ENCODE data around the gene SLC23A2.

Gene SLC23A2

GRCh38 chr20:4821590-4821989, 179.7 kb downstream of the SLC23A2 start:
- Histone ChIP-seq H3K9me3 (ENCODE audit: control insufficient read depth, insufficient read depth, low read depth, low read length) (no peaks in the 10 kb centered on the region), H3K27ac (ENCODE audit: extremely low read depth, low read depth, low read length) (no peak overlapping the region), H3K4me3 (ENCODE audit: low read depth, low read length) (no peak overlapping the region), H3K4me1 (ENCODE audit: control insufficient read depth, insufficient read depth, low read length) (peaks cover 3% of the 10 kb centered on the region; the same call in 1 of the 2 replicates), H3K36me3 (ENCODE audit: control insufficient read depth in 2 of 2, insufficient read depth in 1 of 2, low read length in 2 of 2) (no peaks in the 10 kb centered on the region; a peak in 1 of 3 replicates)
- CTCF ChIA-PET, result interaction anchor here (0.7 to 0.8 kb wide), 2 partner anchors 51 to 401 kb away, joined by 3 read pairs; no protein-coding TSS in a partner anchor
- POLR2A ChIA-PET, result no interaction called here
- TF ChIP-seq ZSCAN16 (tag by site-specific recombination; IDR thresholded peaks at IDR 0.05) (no peak), ZEB2 (tag by site-specific recombination; IDR thresholded peaks at IDR 0.05) (no peak), ZNF404 (tag by site-specific recombination; IDR thresholded peaks at IDR 0.05) (no peak), ZBTB48 (tag by site-specific recombination; IDR thresholded peaks at IDR 0.05) (no peak)

GRCh38 chr20:4820806-4821518, 180.3 kb downstream of the SLC23A2 start:
- H3K9me3 ChIP-seq (ENCODE audit: control insufficient read depth, insufficient read depth, low read depth, low read length), result no peaks in the 10 kb centered on the region
- CTCF ChIA-PET, result interaction anchor here (0.7 kb wide), 1 partner anchor 50 kb away, joined by 3 read pairs; no protein-coding TSS in a partner anchor
- no peak overlapping the region for H3K27ac ChIP-seq (ENCODE audit: extremely low read depth, low read depth, low read length)
- no peak for TF ChIP-seq EGR2 (tag by site-specific recombination; IDR thresholded peaks at IDR 0.05; ENCODE audit: low read depth)
- TF ChIP-seq KLF1 (tag by site-specific recombination; IDR thresholded peaks at IDR 0.05), result no peak
- TF ChIP-seq SP2 (tag by site-specific recombination; IDR thresholded peaks at IDR 0.05), result no peak
- TF ChIP-seq ZNF311 (tag by site-specific recombination; IDR thresholded peaks at IDR 0.05; ENCODE audit: borderline replicate concordance), result no peak
- no peak for TF ChIP-seq REPIN1 (tag by site-specific recombination; IDR thresholded peaks at IDR 0.05; ENCODE audit: low read depth)
- no peak for TF ChIP-seq ZNF610 (tag by site-specific recombination; IDR thresholded peaks at IDR 0.05; ENCODE audit: borderline replicate concordance)
- TF ChIP-seq ZNF24 (tag by site-specific recombination; IDR thresholded peaks at IDR 0.05), result no peak
- no peak for TF ChIP-seq ZNF768 (tag by site-specific recombination; IDR thresholded peaks at IDR 0.05)
- no peak for TF ChIP-seq ZNF211 (tag by site-specific recombination; IDR thresholded peaks at IDR 0.05; ENCODE audit: low read depth)
- TF ChIP-seq SALL2 (tag by site-specific recombination; IDR thresholded peaks at IDR 0.05; ENCODE audit: borderline replicate concordance), result no peak
- no peak for TF ChIP-seq ZNF529 (tag by site-specific recombination; IDR thresholded peaks at IDR 0.05; ENCODE audit: insufficient replicate concordance)
- TF ChIP-seq KLF10 (tag by site-specific recombination; IDR thresholded peaks at IDR 0.05), result no peak
- no peak for TF ChIP-seq ZNF521 (tag by site-specific recombination; IDR thresholded peaks at IDR 0.05)
- TF ChIP-seq ZNF37A (tag by site-specific recombination; IDR thresholded peaks at IDR 0.05), result no peak
- TF ChIP-seq ZNF473 (tag by site-specific recombination; IDR thresholded peaks at IDR 0.05), result no peak
- no peak overlapping the region for H3K4me3 ChIP-seq (ENCODE audit: low read depth, low read length)
- H3K4me1 ChIP-seq (ENCODE audit: control insufficient read depth, insufficient read depth, low read length), result peaks cover 3% of the 10 kb centered on the region; the same call in 1 of the 2 replicates
- POLR2A ChIA-PET, result no interaction called here
- no peaks in the 10 kb centered on the region; a peak in 1 of 3 replicates for H3K36me3 ChIP-seq (ENCODE audit: control insufficient read depth in 2 of 2, insufficient read depth in 1 of 2, low read length in 2 of 2)

DNA sequence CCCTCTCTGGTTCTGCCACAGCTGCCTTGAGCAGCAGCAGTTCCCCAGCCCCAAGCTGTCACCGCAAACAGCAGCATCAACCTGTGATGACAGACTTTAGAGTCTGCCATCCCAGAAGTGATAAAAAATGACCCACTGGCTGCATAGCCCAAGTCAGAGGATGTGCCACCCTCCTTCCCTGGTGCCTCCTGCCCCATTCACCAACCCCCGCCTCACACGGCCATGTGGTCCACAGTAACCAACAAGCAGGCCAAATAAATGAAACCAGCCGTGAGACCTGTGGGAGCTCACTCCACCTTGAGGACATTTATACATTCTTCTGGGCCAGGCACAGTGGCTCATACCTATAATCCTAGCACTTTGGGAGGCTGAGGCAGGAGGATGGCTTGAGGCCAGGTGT, 181.4 kb downstream of the SLC23A2 start:
- ChIA-PET POLR2A (no interaction called here), CTCF (interaction anchor here (0.7 to 1.0 kb wide), 2 partner anchors 61 to 292 kb away, joined by 3 to 4 read pairs; no protein-coding TSS in a partner anchor)
- no peaks in the 10 kb centered on the region; a peak in 1 of 3 replicates for H3K36me3 ChIP-seq (ENCODE audit: control insufficient read depth in 2 of 2, insufficient read depth in 1 of 2, low read length in 2 of 2)
- H3K4me3 ChIP-seq (ENCODE audit: low read depth, low read length), result no peak overlapping the region
- TF ChIP-seq ZNF423 (tag by site-specific recombination; IDR thresholded peaks at IDR 0.05), result no peak
- TF ChIP-seq ZBTB48 (tag by site-specific recombination; IDR thresholded peaks at IDR 0.05), result no peak
- TF ChIP-seq PBX3 (CRISPR knock-in tag; IDR thresholded peaks at IDR 0.05), result no peak
- H3K27ac ChIP-seq (ENCODE audit: extremely low read depth, low read depth, low read length), result no peak overlapping the region
- H3K9me3 ChIP-seq (ENCODE audit: control insufficient read depth, insufficient read depth, low read depth, low read length), result no peaks in the 10 kb centered on the region
- H3K4me1 ChIP-seq (ENCODE audit: control insufficient read depth, insufficient read depth, low read length), result peaks cover 3% of the 10 kb centered on the region; the same call in 1 of the 2 replicates

All from HEK293 (cell line).